Natural killer cell (primary cell): ENCODE measurements around the gene RBM15B. TPM values are rescaled to one million over a fixed set of nuclear protein-coding genes. Genes with fewer than 3 reads are reported as not detected.

ENCODE experiments used
- ATAC-seq, 3 donors: fragments of 150-1000 bp in 2 of 3; fragments of 200-7000 bp in 1 of 3; cut with Tn5 transposase; 1 replicate in 1 of 3; 2 replicates in 2 of 3; pipeline ENCODE4 v1.10.0; 2021; ENCODE audit warnings: mild to moderate bottlenecking in 2 of 3, moderate library complexity in 2 of 3
- DNase-seq, 2 donors: peaks; one replicate each; pipeline versions ENCODE4 v3.0.0 to v3.0.0-alpha.2; 2013 to 2021; ENCODE audit warnings: mixed read lengths in 1 of 2
- H3K27ac ChIP-seq: one replicate; pipeline ENCODE4 v1.5.1; 2013; ENCODE audit warnings: mild to moderate bottlenecking, low read length
- H3K27me3 ChIP-seq: one replicate; pipeline ENCODE4 v1.6.1; 2013; ENCODE audit warnings: low read length; ENCODE audit not compliant: control insufficient read depth, insufficient read depth
- H3K36me3 ChIP-seq: one replicate; pipeline ENCODE4 v1.6.1; 2013; ENCODE audit warnings: low read length; ENCODE audit not compliant: control insufficient read depth, insufficient read depth
- H3K4me1 ChIP-seq: one replicate; pipeline ENCODE4 v1.6.1; 2013; ENCODE audit warnings: low read length; ENCODE audit not compliant: control insufficient read depth, insufficient read depth
- H3K4me3 ChIP-seq: one replicate; pipeline ENCODE4 v1.5.1; 2013; ENCODE audit warnings: low read length
- H3K9me3 ChIP-seq: one replicate; pipeline ENCODE4 v1.6.1; 2013; ENCODE audit warnings: low read length; ENCODE audit not compliant: control insufficient read depth, insufficient read depth
- H3K27ac Mint-ChIP-seq, 2 donors: one replicate each; pipeline ENCODE4 v1.8.0; 2022; ENCODE audit warnings: mild to moderate bottlenecking in 2 of 2, mixed read lengths in 2 of 2, moderate library complexity in 1 of 2
- H3K27me3 Mint-ChIP-seq, 2 donors: one replicate each; pipeline ENCODE4 v1.8.0; 2022; ENCODE audit warnings: low read depth in 2 of 2, mixed read lengths in 2 of 2
- H3K36me3 Mint-ChIP-seq: one replicate; pipeline ENCODE4 v1.8.0; 2022; ENCODE audit warnings: mixed read lengths
- H3K4me1 Mint-ChIP-seq, 2 donors: one replicate each; pipeline ENCODE4 v1.8.0; 2022; ENCODE audit warnings: mixed read lengths in 2 of 2
- H3K4me3 Mint-ChIP-seq: one replicate; pipeline ENCODE4 v1.8.0; 2022; ENCODE audit warnings: mild to moderate bottlenecking, moderate library complexity, mixed read lengths
- H3K9me3 Mint-ChIP-seq, 2 donors: one replicate each; pipeline ENCODE4 v1.8.0; 2022; ENCODE audit warnings: mixed read lengths in 2 of 2
- CTCF ChIP-seq: fragments of 200-600 bp; IDR thresholded peaks from one replicate; pipeline ENCODE4 v1.8.0; 2022; ENCODE audit warnings: antibody characterized with exemption
- WGBS: methylation state at CpG from one replicate; pipeline ENCODE4 v1.1.7; 2013; ENCODE audit warnings: missing lambda C conversion rate; ENCODE audit not compliant: insufficient coverage; 5-methylcytosine and 5-hydroxymethylcytosine counted together
- intact Hi-C: fragments of 100-400 bp; cut with micrococcal nuclease; formaldehyde crosslinking; loops from one replicate; pipeline ENCODE4 v1.14.2; 2022
- total RNA-seq, 4 donors: library from RNA; stranded (reverse); fragments of 120-200 nt in 1 of 4; gene quantifications; one replicate each; pipeline versions ENCODE4 v1.2.3 to v1.2.4, GENCODE V29; 2013 to 2022

RBM15B gene
- total RNA-seq, 3 donors from 2014 or later (not counting 1 experiment from before 2014, with no cell fraction given) = 23.7 to 29.0 (median 28.6) TPM

- intact Hi-C loops = no loop called here
- DNase-seq = no peak
- no peaks in the 10 kb centered on the region for H3K36me3 Mint-ChIP-seq
Measured at GRCh38 chr3:51375136-51375535, 15.9 kb upstream of the RBM15B start.

GRCh38 chr3:51375571-51375970 lies 15.5 kb upstream of the RBM15B start:
- intact Hi-C loops = no loop called here
- Histone ChIP-seq H3K4me1 (peaks cover 7% of the 10 kb centered on the region), H3K27ac (no peak overlapping the region), H3K4me3 (no peak overlapping the region), H3K27me3 (no peaks in the 10 kb centered on the region), H3K9me3 (no peaks in the 10 kb centered on the region), H3K36me3 (no peaks in the 10 kb centered on the region)
- Mint-ChIP-seq H3K4me3 (no peak overlapping the region), H3K27ac (no peak overlapping the region), H3K9me3 (no peaks in the 10 kb centered on the region), H3K4me1 (no peaks in the 10 kb centered on the region), H3K36me3 (no peaks in the 10 kb centered on the region), H3K27me3 (peaks cover 0 to 2% of the 10 kb centered on the region in 2 donors)
- DNase-seq (no peak), ATAC-seq (no peak)
- no peak for TF ChIP-seq CTCF
- 91% methylated on average over 8 of the region's 8 CpGs for WGBS

More at GRCh38 chr3:51375136-51375535, 15.9 kb upstream of the RBM15B start:
- no peak overlapping the region for H3K4me3 Mint-ChIP-seq
- no peaks in the 10 kb centered on the region for H3K4me1 Mint-ChIP-seq
- peaks cover 7% of the 10 kb centered on the region for H3K4me1 ChIP-seq
- H3K9me3 Mint-ChIP-seq = no peaks in the 10 kb centered on the region
- no peak overlapping the region for H3K27ac Mint-ChIP-seq
- peaks cover 0 to 2% of the 10 kb centered on the region in 2 donors for H3K27me3 Mint-ChIP-seq
- no peak for TF ChIP-seq CTCF
- no peak overlapping the region for H3K4me3 ChIP-seq
- no peak overlapping the region for H3K27ac ChIP-seq
- no peak for ATAC-seq
- no peaks in the 10 kb centered on the region for H3K36me3 ChIP-seq
- H3K27me3 ChIP-seq = no peaks in the 10 kb centered on the region
- H3K9me3 ChIP-seq = no peaks in the 10 kb centered on the region

GRCh38 chr3:51378065-51378464 lies 13.0 kb upstream of the RBM15B start:
- TF ChIP-seq CTCF = no peak
- Mint-ChIP-seq H3K27ac (no peak overlapping the region), H3K27me3 (peaks cover 0 to 2% of the 10 kb centered on the region in 2 donors), H3K4me3 (no peak overlapping the region), H3K4me1 (no peaks in the 10 kb centered on the region), H3K36me3 (no peaks in the 10 kb centered on the region), H3K9me3 (no peaks in the 10 kb centered on the region)
- WGBS = 63% methylated on average over 5 of the region's 5 CpGs
- Histone ChIP-seq H3K4me3 (no peak overlapping the region), H3K27ac (no peak overlapping the region), H3K9me3 (no peaks in the 10 kb centered on the region), H3K4me1 (peaks cover 7% of the 10 kb centered on the region), H3K36me3 (no peaks in the 10 kb centered on the region), H3K27me3 (no peaks in the 10 kb centered on the region)
- ATAC-seq = no peak
- DNase-seq = no peak
- intact Hi-C loops = no loop called here

- no peak for TF ChIP-seq CTCF
- Histone ChIP-seq H3K27me3 (no peaks in the 10 kb centered on the region), H3K9me3 (no peaks in the 10 kb centered on the region), H3K27ac (no peak overlapping the region), H3K4me1 (peaks cover 7% of the 10 kb centered on the region), H3K4me3 (no peak overlapping the region), H3K36me3 (no peaks in the 10 kb centered on the region)
- intact Hi-C loops = no loop called here
- Mint-ChIP-seq H3K4me3 (no peak overlapping the region), H3K36me3 (no peaks in the 10 kb centered on the region), H3K27me3 (peaks cover 0 to 2% of the 10 kb centered on the region in 2 donors), H3K9me3 (no peaks in the 10 kb centered on the region), H3K4me1 (peaks cover under 1 to 2% of the 10 kb centered on the region in 2 donors), H3K27ac (no peak overlapping the region)
- WGBS = 73% methylated on average over 2 of the region's 2 CpGs
- DNase-seq (no peak), ATAC-seq (no peak)
Measured at GRCh38 chr3:51378726-51379125, 12.4 kb upstream of the RBM15B start.
